ENCODE measurements around the gene IPMK. TPM values are rescaled to one million over a fixed set of nuclear protein-coding genes. Genes with fewer than 3 reads are reported as not detected.

The IPMK gene
- total RNA-seq, 1 experiment from 2014 or later: 11.1 TPM

- H3K4me2 ChIP-seq: no peak overlapping the region
- peaks cover 5% of the 10 kb centered on the region; the same call in 1 of the 2 replicates for H4K20me1 ChIP-seq (ENCODE audit: insufficient read depth)
- no peak for DNase-seq
- no peak overlapping the region for H2AFZ ChIP-seq
- H3K27ac ChIP-seq: no peak overlapping the region
- H3K9me2 ChIP-seq (ENCODE audit: insufficient read depth): no peaks in the 10 kb centered on the region
- no peaks in the 10 kb centered on the region for H3K36me3 ChIP-seq (ENCODE audit: low read depth)
- intact Hi-C loops (cut with micrococcal nuclease; ENCODE audit: unreplicated experiment): no loop called here
- peaks cover 2% of the 10 kb centered on the region; the same call in 1 of the 2 replicates for H3F3A ChIP-seq (ENCODE audit: insufficient read depth, low read depth)
- TF ChIP-seq EZH2 (IDR thresholded peaks at IDR 0.05; ENCODE audit: low read depth): no peak
- ChIA-PET POLR2A (ENCODE audit: unreplicated experiment) (no interaction called here), CTCF (no interaction called here)
- H3K9me3 ChIP-seq (ENCODE audit: insufficient read depth, low read depth): no peaks in the 10 kb centered on the region
- BruUV-seq (replicated peaks): no TSS peak
- H3K4me3 ChIP-seq: no peak overlapping the region
- H3K79me2 ChIP-seq (ENCODE audit: low read depth): no peaks in the 10 kb centered on the region
- no peaks in the 10 kb centered on the region for H3K27me3 ChIP-seq (ENCODE audit: insufficient read depth, low read depth)
- no peaks in the 10 kb centered on the region; the same call in 1 of the 2 replicates for H3K4me1 ChIP-seq (replicated peaks; ENCODE audit: insufficient read depth)
Observed at GRCh38 chr10:58212622-58213021, 55.1 kb downstream of the IPMK start.

GRCh38 chr10:58210160-58210559 is 57.5 kb downstream of the IPMK start:
- ChIA-PET CTCF (no interaction called here), POLR2A (ENCODE audit: unreplicated experiment) (no interaction called here)
- Histone ChIP-seq H3K9me3 (ENCODE audit: insufficient read depth, low read depth) (no peaks in the 10 kb centered on the region), H3K4me2 (no peak overlapping the region), H3K9me2 (ENCODE audit: insufficient read depth) (no peaks in the 10 kb centered on the region), H3K27me3 (ENCODE audit: insufficient read depth, low read depth) (no peaks in the 10 kb centered on the region), H3K4me1 (replicated peaks; ENCODE audit: insufficient read depth) (no peaks in the 10 kb centered on the region), H4K20me1 (ENCODE audit: insufficient read depth) (peaks cover 5% of the 10 kb centered on the region; the same call in 1 of the 2 replicates), H3K36me3 (ENCODE audit: low read depth) (no peaks in the 10 kb centered on the region), H2AFZ (no peak overlapping the region), H3F3A (ENCODE audit: insufficient read depth, low read depth) (no peaks in the 10 kb centered on the region), H3K4me3 (no peak overlapping the region), H3K27ac (no peak overlapping the region), H3K79me2 (ENCODE audit: low read depth) (no peaks in the 10 kb centered on the region)
- TF ChIP-seq, protein P1, sequence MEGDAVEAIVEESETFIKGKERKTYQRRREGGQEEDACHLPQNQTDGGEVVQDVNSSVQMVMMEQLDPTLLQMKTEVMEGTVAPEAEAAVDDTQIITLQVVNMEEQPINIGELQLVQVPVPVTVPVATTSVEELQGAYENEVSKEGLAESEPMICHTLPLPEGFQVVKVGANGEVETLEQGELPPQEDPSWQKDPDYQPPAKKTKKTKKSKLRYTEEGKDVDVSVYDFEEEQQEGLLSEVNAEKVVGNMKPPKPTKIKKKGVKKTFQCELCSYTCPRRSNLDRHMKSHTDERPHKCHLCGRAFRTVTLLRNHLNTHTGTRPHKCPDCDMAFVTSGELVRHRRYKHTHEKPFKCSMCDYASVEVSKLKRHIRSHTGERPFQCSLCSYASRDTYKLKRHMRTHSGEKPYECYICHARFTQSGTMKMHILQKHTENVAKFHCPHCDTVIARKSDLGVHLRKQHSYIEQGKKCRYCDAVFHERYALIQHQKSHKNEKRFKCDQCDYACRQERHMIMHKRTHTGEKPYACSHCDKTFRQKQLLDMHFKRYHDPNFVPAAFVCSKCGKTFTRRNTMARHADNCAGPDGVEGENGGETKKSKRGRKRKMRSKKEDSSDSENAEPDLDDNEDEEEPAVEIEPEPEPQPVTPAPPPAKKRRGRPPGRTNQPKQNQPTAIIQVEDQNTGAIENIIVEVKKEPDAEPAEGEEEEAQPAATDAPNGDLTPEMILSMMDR (conservative IDR thresholded peaks at IDR 0.05): no peak
- TF ChIP-seq EZH2 (IDR thresholded peaks at IDR 0.05; ENCODE audit: low read depth): no peak
- no TSS peak for BruUV-seq (replicated peaks)
- intact Hi-C loops (cut with micrococcal nuclease; ENCODE audit: unreplicated experiment): no loop called here
- DNase-seq: no peak

GRCh38 chr10:58209669-58210068 is 58.0 kb downstream of the IPMK start:
- Histone ChIP-seq H4K20me1 (ENCODE audit: insufficient read depth) (peaks cover 5% of the 10 kb centered on the region; the same call in 1 of the 2 replicates), H3K9me2 (ENCODE audit: insufficient read depth) (no peaks in the 10 kb centered on the region), H3K4me2 (no peak overlapping the region), H3F3A (ENCODE audit: insufficient read depth, low read depth) (no peaks in the 10 kb centered on the region), H3K27me3 (ENCODE audit: insufficient read depth, low read depth) (no peaks in the 10 kb centered on the region), H3K79me2 (ENCODE audit: low read depth) (no peaks in the 10 kb centered on the region), H3K27ac (no peak overlapping the region), H3K9me3 (ENCODE audit: insufficient read depth, low read depth) (no peaks in the 10 kb centered on the region), H3K4me1 (replicated peaks; ENCODE audit: insufficient read depth) (no peaks in the 10 kb centered on the region), H3K36me3 (ENCODE audit: low read depth) (no peaks in the 10 kb centered on the region), H3K4me3 (no peak overlapping the region), H2AFZ (no peak overlapping the region)
- CTCF ChIA-PET: no interaction called here
- no peak for DNase-seq
- intact Hi-C loops (cut with micrococcal nuclease; ENCODE audit: unreplicated experiment): no loop called here
- no peak for TF ChIP-seq EZH2 (IDR thresholded peaks at IDR 0.05; ENCODE audit: low read depth)
- TF ChIP-seq, protein P1 (conservative IDR thresholded peaks at IDR 0.05): no peak
- no TSS peak for BruUV-seq (replicated peaks)
- POLR2A ChIA-PET (ENCODE audit: unreplicated experiment): no interaction called here

DNA sequence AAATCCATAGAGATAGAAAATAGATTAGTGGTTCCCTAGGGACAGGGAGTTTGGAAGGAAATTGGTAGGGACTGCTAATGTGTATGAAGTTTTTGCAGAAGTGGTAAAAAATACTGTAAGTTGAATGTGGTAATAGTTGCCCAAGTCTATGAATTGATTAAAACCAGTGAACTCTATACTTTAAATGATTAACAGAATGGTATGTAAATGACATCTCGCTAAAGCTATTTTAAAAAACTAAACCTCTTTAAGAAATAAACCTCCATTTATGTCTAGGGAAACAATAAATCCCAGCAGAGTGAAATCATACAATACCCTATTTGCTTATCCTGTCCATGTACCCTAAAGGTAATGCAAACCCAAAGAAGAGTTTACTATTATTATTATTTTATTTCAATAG is 61.4 kb downstream of the IPMK start:
- Histone ChIP-seq H4K20me1 (ENCODE audit: insufficient read depth) (no peaks in the 10 kb centered on the region), H3K36me3 (ENCODE audit: low read depth) (no peaks in the 10 kb centered on the region), H3K27me3 (ENCODE audit: insufficient read depth, low read depth) (no peaks in the 10 kb centered on the region), H2AFZ (no peak overlapping the region), H3K4me2 (no peak overlapping the region), H3K9me3 (ENCODE audit: insufficient read depth, low read depth) (no peaks in the 10 kb centered on the region), H3K79me2 (ENCODE audit: low read depth) (no peaks in the 10 kb centered on the region), H3K4me1 (replicated peaks; ENCODE audit: insufficient read depth) (no peaks in the 10 kb centered on the region), H3K4me3 (no peak overlapping the region), H3K27ac (no peak overlapping the region), H3F3A (ENCODE audit: insufficient read depth, low read depth) (no peaks in the 10 kb centered on the region), H3K9me2 (ENCODE audit: insufficient read depth) (no peaks in the 10 kb centered on the region)
- ChIA-PET CTCF (no interaction called here), POLR2A (ENCODE audit: unreplicated experiment) (no interaction called here)
- intact Hi-C loops (cut with micrococcal nuclease; ENCODE audit: unreplicated experiment): no loop called here
- DNase-seq: no peak
- TF ChIP-seq, protein P1 (conservative IDR thresholded peaks at IDR 0.05): no peak
- no peak for TF ChIP-seq EZH2 (IDR thresholded peaks at IDR 0.05; ENCODE audit: low read depth)
- BruUV-seq (replicated peaks): no TSS peak
